Peyer's patch (tissue), 4 donors: ENCODE measurements around the gene MSI2. TPM values are rescaled to one million over a fixed set of nuclear protein-coding genes. Genes with fewer than 3 reads are reported as not detected.

Experiments
- DNase-seq, 3 donors: peaks; one replicate each; pipeline ENCODE4 v3.0.0-alpha.2; 2017 to 2019
- H3K27ac ChIP-seq, 4 donors: fragments of 200-600 bp; sonication (generic); one replicate each; pipeline ENCODE4 v1.5.1; 2016 to 2019
- H3K27me3 ChIP-seq, 2 donors: fragments of 200-600 bp; sonication (generic); one replicate each; pipeline ENCODE4 v1.5.1; 2019
- H3K36me3 ChIP-seq, 3 donors: fragments of 200-600 bp; sonication (generic); one replicate each; pipeline ENCODE4 v1.5.1; 2016 to 2019
- H3K4me1 ChIP-seq, 4 donors: fragments of 200-600 bp; sonication (generic); one replicate each; pipeline ENCODE4 v1.5.1; 2016 to 2019
- H3K4me3 ChIP-seq, 4 donors: fragments of 200-600 bp; sonication (generic); 1 replicate in 3 of 4; 2 replicates in 1 of 4; pipeline ENCODE4 v1.5.1; 2016 to 2019; ENCODE audit warnings: mild to moderate bottlenecking in 1 of 4
- H3K9me3 ChIP-seq, 4 donors: fragments of 200-600 bp; sonication (generic); one replicate each; pipeline ENCODE4 v1.5.1; 2016 to 2019; ENCODE audit warnings: mild to moderate bottlenecking in 1 of 4
- CTCF ChIP-seq, 6 experiments: fragments of 450-650 bp in 4 of 6; fragments of 200-600 bp in 2 of 6; sonication (generic) in 1 of 6; IDR thresholded peaks; one replicate each; pipeline ENCODE4 v1.5.1; 2017 to 2019; ENCODE audit warnings: antibody characterized with exemption in 6 of 6, mild to moderate bottlenecking in 3 of 6, moderate library complexity in 1 of 6
- POLR2A ChIP-seq, 2 donors: fragments of 450-650 bp; IDR thresholded peaks; one replicate each; pipeline ENCODE4 v1.5.1; 2017; ENCODE audit warnings: antibody characterized with exemption in 2 of 2, mild to moderate bottlenecking in 2 of 2, moderate library complexity in 2 of 2
- total RNA-seq, 4 donors: library from RNA; depleted of rRNA; stranded (reverse); fragments of >200 nt; gene quantifications; one replicate each; pipeline ENCODE4 v1.1.0, GENCODE V29; 2016

MSI2 gene
- total RNA-seq, 4 donors from 2014 or later, result 25.9 to 39.0 (median 29.2) TPM

- TF ChIP-seq POLR2A (IDR thresholded peaks at IDR 0.05) (no peak), CTCF (IDR thresholded peaks at IDR 0.05) (no peak)
- no peak for DNase-seq
- no peak overlapping the region for H3K27ac ChIP-seq
- peaks cover 0 to 5% (median 2%) of the 10 kb centered on the region in 4 donors for H3K4me1 ChIP-seq
- H3K36me3 ChIP-seq, result no peaks in the 10 kb centered on the region
- H3K27me3 ChIP-seq, result no peaks in the 10 kb centered on the region
- H3K9me3 ChIP-seq, result no peaks in the 10 kb centered on the region
- no peak overlapping the region for H3K4me3 ChIP-seq
These were observed 322.9 kb downstream of the MSI2 start for GRCh38 chr17:57579245-57579644.

GRCh38 chr17:57580055-57580739 lies 323.9 kb downstream of the MSI2 start:
- Histone ChIP-seq H3K9me3 (no peaks in the 10 kb centered on the region), H3K36me3 (no peaks in the 10 kb centered on the region)
- TF ChIP-seq POLR2A (IDR thresholded peaks at IDR 0.05), result no peak
- no peak for TF ChIP-seq CTCF (IDR thresholded peaks at IDR 0.05)

DNA sequence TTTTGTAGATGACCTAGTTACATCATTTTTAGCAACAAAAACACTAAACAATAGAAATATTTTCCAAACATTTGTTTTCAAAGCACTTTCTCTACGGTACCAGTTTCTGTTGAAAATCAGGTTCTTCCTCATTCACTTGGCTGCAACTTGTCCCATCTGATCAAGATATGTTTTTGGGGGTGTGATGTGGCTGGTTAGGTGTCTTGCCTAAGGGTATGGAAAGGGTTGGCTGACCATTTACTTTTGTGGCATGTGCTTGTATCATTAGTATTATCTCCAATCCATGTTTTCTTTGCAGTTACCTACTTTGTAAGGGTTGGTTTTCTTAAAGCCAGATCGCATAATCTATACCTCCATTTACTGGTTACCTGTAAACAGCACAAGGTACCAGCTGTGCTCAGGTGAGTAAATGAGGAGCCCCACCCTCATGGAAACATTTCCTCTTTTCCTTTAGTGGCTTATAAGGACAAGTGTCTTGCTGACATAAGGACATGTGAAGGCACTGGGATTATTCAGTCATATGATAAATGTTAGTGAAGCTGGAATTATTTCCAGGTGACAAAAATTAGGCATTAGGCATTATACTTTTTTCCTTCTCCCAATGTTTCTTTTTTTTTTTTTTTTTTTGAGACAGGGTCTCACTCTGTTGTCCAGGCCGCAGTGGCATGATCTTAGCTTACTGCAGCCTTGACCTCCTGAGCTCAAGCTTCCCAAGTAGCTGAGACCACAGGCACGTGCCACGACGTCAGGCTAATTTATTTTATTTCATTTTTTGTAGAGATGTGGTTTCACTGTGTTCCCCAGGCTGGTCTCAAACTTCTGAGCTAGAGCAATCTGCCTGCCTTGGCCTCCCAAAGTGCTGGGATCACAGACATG lies 326.8 kb downstream of the MSI2 start:
- H3K4me3 ChIP-seq, result no peak overlapping the region
- no peak for DNase-seq
- TF ChIP-seq CTCF (IDR thresholded peaks at IDR 0.05) (no peak), POLR2A (IDR thresholded peaks at IDR 0.05) (no peak)
- H3K27me3 ChIP-seq, result no peaks in the 10 kb centered on the region
- H3K4me1 ChIP-seq, result peaks cover 0 to 5% (median 2%) of the 10 kb centered on the region in 4 donors
- H3K9me3 ChIP-seq, result no peaks in the 10 kb centered on the region
- H3K36me3 ChIP-seq, result no peaks in the 10 kb centered on the region
- no peak overlapping the region for H3K27ac ChIP-seq

More at GRCh38 chr17:57580055-57580739, 323.9 kb downstream of the MSI2 start:
- H3K27ac ChIP-seq, result no peak overlapping the region
- no peak overlapping the region for H3K4me3 ChIP-seq
- no peaks in the 10 kb centered on the region for H3K27me3 ChIP-seq
- DNase-seq, result no peak
- peaks cover 0 to 5% (median 2%) of the 10 kb centered on the region in 4 donors for H3K4me1 ChIP-seq

DNA sequence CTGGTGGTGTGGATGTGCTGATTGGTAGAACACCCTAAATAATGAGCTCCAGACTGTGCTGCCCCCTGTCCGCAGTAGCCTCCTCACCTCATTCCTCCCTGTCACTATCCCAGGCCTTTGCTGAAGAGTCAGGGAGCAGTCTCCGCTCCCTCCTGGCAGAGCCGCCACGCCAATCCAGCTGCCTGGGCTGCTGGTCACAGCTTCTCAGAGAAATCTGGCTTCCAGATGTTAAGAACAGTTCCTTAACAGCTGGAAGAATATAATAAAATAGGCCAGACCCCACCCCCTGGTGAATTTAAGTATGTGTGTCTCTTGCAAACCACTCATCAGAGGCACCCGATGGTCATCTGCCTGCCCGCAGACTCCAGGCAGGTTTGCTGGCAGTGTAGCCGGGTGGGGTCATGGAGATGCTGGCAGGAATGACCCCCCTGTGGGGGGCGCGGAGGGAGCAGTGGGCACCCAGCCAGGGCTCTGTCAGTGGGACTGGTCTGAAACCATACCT lies 327.8 kb downstream of the MSI2 start:
- Histone ChIP-seq H3K27me3 (no peaks in the 10 kb centered on the region), H3K36me3 (no peaks in the 10 kb centered on the region), H3K4me3 (no peak overlapping the region), H3K9me3 (no peaks in the 10 kb centered on the region), H3K27ac (no peak overlapping the region), H3K4me1 (no peaks in the 10 kb centered on the region)
- TF ChIP-seq CTCF (IDR thresholded peaks at IDR 0.05), result no peak
- TF ChIP-seq POLR2A (IDR thresholded peaks at IDR 0.05), result no peak
- DNase-seq, result no peak

GRCh38 chr17:57585341-57586195 lies 329.2 kb downstream of the MSI2 start:
- no peak for DNase-seq
- TF ChIP-seq POLR2A (IDR thresholded peaks at IDR 0.05) (no peak), CTCF (IDR thresholded peaks at IDR 0.05) (no peak)
- no peak overlapping the region for H3K27ac ChIP-seq
- no peaks in the 10 kb centered on the region for H3K9me3 ChIP-seq
- no peaks in the 10 kb centered on the region for H3K27me3 ChIP-seq
- H3K36me3 ChIP-seq, result no peaks in the 10 kb centered on the region
- no peak overlapping the region for H3K4me3 ChIP-seq
- H3K4me1 ChIP-seq, result no peaks in the 10 kb centered on the region
